Mucosa of stomach (tissue), 1 donor: ENCODE measurements around the gene VEGFA.
A peak's percentile ranks its signal among the peaks of the same experiment; 100 is the strongest.

Experiments used
- H3K27me3 ChIP-seq: one replicate; pipeline ENCODE4 v1.7.0; 2013; ENCODE audit warnings: mild to moderate bottlenecking, low read length; ENCODE audit not compliant: control insufficient read depth, insufficient read depth
- H3K36me3 ChIP-seq: one replicate; pipeline ENCODE4 v1.7.0; 2013; ENCODE audit warnings: low read length; ENCODE audit not compliant: control insufficient read depth, insufficient read depth
- H3K4me1 ChIP-seq: one replicate; pipeline ENCODE4 v1.7.0; 2013; ENCODE audit warnings: mild to moderate bottlenecking, low read length; ENCODE audit not compliant: control insufficient read depth, insufficient read depth
- H3K4me3 ChIP-seq: one replicate; pipeline ENCODE4 v1.7.0; 2013; ENCODE audit warnings: low read length
- H3K9ac ChIP-seq: one replicate; pipeline ENCODE4 v1.7.0; 2013; ENCODE audit warnings: mild to moderate bottlenecking, low read length, moderate library complexity
- H3K9me3 ChIP-seq: one replicate; pipeline ENCODE4 v1.7.0; 2013; ENCODE audit warnings: mild to moderate bottlenecking, low read length, moderate library complexity; ENCODE audit not compliant: control insufficient read depth
- donor health status: Pancreatic carcinoma.

VEGFA gene

GRCh38 chr6:43769526-43770371 lies at the start of gene VEGFA:
Gene VEGFA (plus strand): TSS chr6:43770211.
- Histone ChIP-seq H3K27me3 (no peaks in the 10 kb centered on the region), H3K9me3 (no peaks in the 10 kb centered on the region), H3K4me3 (peak within 1 kb of the TSS; percentile 81), H3K9ac (peak within 1 kb of the TSS; percentile 99), H3K36me3 (peaks cover 5% of the 10 kb centered on the region), H3K4me1 (peaks cover 64% of the 10 kb centered on the region)

- no peaks in the 10 kb centered on the region for H3K36me3 ChIP-seq
- H3K9ac ChIP-seq: no peak overlapping the region
- H3K27me3 ChIP-seq: no peaks in the 10 kb centered on the region
- H3K4me1 ChIP-seq: peaks cover 30% of the 10 kb centered on the region
- no peak overlapping the region for H3K4me3 ChIP-seq
- no peaks in the 10 kb centered on the region for H3K9me3 ChIP-seq
Observed at GRCh38 chr6:43720999-43721398, 49.0 kb upstream of the VEGFA start.

DNA sequence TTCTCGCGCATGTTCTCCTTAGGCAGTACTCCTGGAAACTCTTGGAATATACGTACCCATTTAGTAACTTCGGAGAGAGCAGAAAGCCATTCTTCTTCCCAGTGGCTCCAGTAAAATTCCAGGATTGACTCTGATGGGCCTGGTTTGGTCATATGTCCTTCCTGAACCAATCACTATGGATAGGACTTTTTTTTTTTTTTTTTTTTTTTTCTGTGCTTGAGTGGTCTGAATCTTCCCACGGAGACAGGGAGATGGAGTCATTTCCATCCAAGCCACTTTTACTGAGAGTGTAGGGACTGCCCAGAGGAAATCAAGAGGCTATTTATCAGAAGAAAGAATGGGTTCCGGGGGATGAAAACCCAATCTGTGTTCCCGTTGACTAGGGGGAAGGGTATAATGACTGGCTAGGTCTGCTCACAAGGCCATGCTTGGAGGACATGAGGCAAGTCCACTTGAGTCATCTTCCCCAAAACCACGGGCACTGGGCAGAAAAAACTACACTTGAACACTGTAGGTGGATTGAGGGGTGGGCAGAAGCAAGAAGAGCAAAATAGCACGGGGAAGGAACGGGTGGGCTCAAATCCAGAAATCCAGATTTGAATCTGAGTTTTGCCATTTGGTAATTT lies 47.0 kb upstream of the VEGFA start:
- Histone ChIP-seq H3K4me3 (no peak overlapping the region), H3K27me3 (no peaks in the 10 kb centered on the region), H3K9ac (no peak overlapping the region), H3K4me1 (peaks cover 29% of the 10 kb centered on the region), H3K9me3 (no peaks in the 10 kb centered on the region), H3K36me3 (no peaks in the 10 kb centered on the region)

DNA sequence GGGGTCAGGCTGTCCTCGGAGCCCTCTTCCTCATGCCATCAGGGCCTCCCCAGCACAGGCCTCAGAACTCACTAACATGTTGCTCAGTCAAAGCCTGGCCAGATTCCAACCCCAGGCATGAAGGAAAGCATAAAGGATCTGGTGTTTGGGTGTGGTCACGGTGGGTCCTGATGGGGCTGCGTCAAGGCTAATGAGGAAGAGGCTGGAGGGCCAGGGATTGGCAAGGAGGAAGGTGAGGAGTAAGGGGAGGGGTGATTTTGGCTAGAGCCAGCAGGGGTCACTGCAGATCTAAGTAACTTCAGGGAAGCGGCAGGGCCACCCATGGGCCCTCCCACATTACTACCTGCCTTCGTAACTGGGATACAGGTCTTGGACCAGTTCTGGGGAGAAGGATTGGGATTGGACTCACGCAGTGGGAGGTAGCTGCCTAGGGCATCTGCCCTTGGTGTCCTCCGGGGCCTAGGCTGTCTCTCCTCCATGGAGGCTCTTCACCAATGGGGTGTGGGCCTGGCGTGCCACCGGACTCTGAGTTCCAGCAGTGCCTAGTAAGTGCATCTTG lies 46.2 kb upstream of the VEGFA start:
- H3K9ac ChIP-seq: no peak overlapping the region
- H3K9me3 ChIP-seq: no peaks in the 10 kb centered on the region
- H3K4me1 ChIP-seq: peaks cover 27% of the 10 kb centered on the region
- no peak overlapping the region for H3K4me3 ChIP-seq
- H3K36me3 ChIP-seq: no peaks in the 10 kb centered on the region
- no peaks in the 10 kb centered on the region for H3K27me3 ChIP-seq

DNA sequence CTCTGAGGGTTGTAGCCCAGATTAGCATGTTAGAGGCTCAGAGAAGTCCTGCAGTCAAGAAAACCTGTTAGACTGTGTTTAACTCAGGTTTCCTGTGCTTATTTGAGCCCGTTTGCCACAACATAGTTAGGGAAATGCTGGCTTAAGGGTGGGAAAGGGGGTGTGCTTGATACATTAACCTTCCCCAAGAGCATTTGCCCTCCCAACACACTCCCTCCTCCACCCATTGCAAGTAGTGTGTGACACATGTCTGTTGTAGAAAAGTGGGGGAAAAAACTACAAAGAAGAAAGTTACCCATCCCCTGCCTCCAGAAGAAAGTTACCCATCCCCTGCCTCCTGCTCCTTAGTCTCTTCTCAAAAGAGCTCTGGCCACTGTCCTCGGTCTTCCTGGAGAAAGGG lies 45.7 kb upstream of the VEGFA start:
- peak overlapping the region; percentile 20 for H3K9ac ChIP-seq
- peaks cover 27% of the 10 kb centered on the region for H3K4me1 ChIP-seq
- H3K36me3 ChIP-seq: no peaks in the 10 kb centered on the region
- H3K4me3 ChIP-seq: no peak overlapping the region
- H3K27me3 ChIP-seq: no peaks in the 10 kb centered on the region
- H3K9me3 ChIP-seq: no peaks in the 10 kb centered on the region

DNA sequence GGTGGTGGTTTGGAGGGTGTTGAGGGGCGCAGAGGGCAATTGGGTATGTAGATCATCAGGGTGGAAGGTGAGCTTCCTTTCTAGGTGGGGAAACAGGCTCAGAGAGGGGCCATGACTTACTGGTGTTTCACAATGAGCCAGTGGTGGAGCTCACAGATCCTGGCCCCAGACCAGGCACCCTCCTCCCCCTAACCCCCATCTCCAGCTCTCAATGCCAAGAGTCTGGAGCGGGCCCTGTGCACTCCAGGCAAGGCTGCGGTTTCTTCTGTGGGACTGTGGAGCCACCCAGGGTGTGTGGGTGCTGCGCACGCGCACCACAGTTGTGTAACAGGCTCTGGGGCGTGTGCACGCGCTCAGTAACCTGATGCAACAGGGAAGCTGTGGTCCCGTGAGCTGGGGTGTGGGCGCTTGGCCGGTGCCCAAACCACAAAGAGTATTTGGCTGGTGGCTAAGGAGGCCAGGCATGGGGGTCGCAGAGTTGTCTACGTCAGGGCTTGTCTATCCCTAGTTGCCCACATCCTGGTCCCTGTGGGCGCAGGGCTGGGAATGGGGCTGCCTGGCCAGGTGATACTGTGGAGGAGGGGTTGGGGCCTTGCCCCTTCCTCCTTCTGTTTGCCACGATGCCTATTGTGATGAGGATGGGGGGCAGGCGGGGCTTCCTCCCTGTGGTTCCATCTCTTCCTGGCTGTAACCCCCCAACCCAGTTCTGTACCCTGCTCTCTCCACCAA lies 44.9 kb upstream of the VEGFA start:
- Histone ChIP-seq H3K4me3 (no peak overlapping the region), H3K36me3 (no peaks in the 10 kb centered on the region), H3K4me1 (peaks cover 27% of the 10 kb centered on the region), H3K9me3 (no peaks in the 10 kb centered on the region), H3K9ac (peak overlapping the region; percentile 43), H3K27me3 (no peaks in the 10 kb centered on the region)

DNA sequence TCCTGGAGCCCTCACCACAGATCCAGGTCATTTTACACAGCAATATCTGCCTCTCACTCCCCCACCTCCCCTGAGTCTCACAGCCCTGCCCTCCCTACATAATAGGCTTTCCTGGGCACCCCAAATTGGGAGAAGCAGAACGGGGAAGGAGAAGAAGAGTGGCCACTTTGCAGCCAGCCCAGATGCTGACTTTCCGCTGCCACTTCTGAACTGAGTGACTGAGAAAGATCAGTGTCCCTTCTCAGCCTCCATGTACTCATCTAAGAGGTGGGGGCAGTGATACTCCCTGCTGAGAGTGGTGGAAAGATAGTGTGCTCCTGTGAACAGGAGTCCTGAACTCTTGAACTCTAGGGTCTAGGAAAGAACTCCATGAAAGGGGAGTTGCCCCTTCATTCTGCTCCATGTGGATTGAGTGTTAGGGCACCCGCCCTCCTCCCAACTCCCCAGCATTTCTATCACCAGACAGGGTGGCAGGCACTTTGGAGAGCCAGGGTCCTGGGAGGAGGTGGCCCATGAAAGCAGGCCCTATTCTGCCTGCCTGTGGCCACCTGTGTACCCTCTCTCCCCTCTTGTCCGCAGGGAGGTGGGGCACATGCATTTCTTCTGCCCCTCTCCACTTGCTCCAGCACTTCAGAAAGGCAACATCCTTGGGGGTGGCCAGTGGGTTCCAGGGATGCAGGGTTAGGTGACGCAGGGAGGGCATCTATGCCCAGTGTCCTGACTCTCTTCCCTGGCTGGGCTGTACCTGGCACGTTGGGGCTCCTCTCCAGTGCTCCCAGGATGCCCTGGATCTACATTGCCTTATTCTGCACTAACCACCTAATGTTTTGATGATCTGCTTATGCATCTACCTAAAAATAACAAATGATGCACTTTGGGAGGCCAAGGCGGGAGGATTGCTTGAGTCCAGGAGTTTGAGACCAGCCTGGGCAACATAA lies 44.1 kb upstream of the VEGFA start:
- Histone ChIP-seq H3K27me3 (no peaks in the 10 kb centered on the region), H3K4me1 (peaks cover 27% of the 10 kb centered on the region), H3K9ac (peak overlapping the region; percentile 43), H3K9me3 (no peaks in the 10 kb centered on the region), H3K4me3 (no peak overlapping the region), H3K36me3 (no peaks in the 10 kb centered on the region)

GRCh38 chr6:43727634-43728033 lies 42.4 kb upstream of the VEGFA start:
- Histone ChIP-seq H3K9me3 (no peaks in the 10 kb centered on the region), H3K4me1 (peaks cover 27% of the 10 kb centered on the region), H3K27me3 (no peaks in the 10 kb centered on the region), H3K4me3 (no peak overlapping the region), H3K36me3 (no peaks in the 10 kb centered on the region), H3K9ac (no peak overlapping the region)

GRCh38 chr6:43728586-43728985 lies 41.4 kb upstream of the VEGFA start:
- Histone ChIP-seq H3K9ac (no peak overlapping the region), H3K36me3 (no peaks in the 10 kb centered on the region), H3K4me1 (peaks cover 30% of the 10 kb centered on the region), H3K4me3 (no peak overlapping the region), H3K9me3 (no peaks in the 10 kb centered on the region), H3K27me3 (no peaks in the 10 kb centered on the region)

DNA sequence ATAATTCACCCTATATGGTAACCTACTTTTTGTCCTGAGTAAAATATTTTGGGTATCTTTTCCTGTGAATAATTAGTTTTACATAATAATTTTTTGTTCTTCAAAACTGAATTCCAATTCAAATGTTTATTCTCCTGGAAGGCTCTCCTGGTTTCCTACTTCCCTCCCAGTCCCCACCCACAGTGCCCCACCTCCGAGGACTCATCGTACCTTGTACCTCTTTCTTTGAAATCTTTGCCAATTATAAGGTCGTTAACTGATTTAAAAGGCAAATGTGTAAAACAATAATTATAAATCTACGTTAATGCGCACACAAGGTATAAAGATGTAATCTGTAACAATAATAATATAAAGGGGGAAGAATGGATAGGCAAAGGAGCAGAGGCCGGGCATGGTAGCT lies 40.5 kb upstream of the VEGFA start:
- H3K4me1 ChIP-seq: peaks cover 21% of the 10 kb centered on the region
- H3K9me3 ChIP-seq: no peaks in the 10 kb centered on the region
- H3K36me3 ChIP-seq: no peaks in the 10 kb centered on the region

GRCh38 chr6:43730634-43731033 lies 39.4 kb upstream of the VEGFA start:
- peaks cover 14% of the 10 kb centered on the region for H3K4me1 ChIP-seq
- no peaks in the 10 kb centered on the region for H3K36me3 ChIP-seq
- no peaks in the 10 kb centered on the region for H3K9me3 ChIP-seq
- H3K27me3 ChIP-seq: no peaks in the 10 kb centered on the region
- no peak overlapping the region for H3K4me3 ChIP-seq
- no peak overlapping the region for H3K9ac ChIP-seq

More for the DNA sequence above, 40.5 kb upstream of the VEGFA start:
- no peak overlapping the region for H3K4me3 ChIP-seq
- no peak overlapping the region for H3K9ac ChIP-seq
- H3K27me3 ChIP-seq: no peaks in the 10 kb centered on the region
